ENCODE results near the gene CCN5.

DNA sequence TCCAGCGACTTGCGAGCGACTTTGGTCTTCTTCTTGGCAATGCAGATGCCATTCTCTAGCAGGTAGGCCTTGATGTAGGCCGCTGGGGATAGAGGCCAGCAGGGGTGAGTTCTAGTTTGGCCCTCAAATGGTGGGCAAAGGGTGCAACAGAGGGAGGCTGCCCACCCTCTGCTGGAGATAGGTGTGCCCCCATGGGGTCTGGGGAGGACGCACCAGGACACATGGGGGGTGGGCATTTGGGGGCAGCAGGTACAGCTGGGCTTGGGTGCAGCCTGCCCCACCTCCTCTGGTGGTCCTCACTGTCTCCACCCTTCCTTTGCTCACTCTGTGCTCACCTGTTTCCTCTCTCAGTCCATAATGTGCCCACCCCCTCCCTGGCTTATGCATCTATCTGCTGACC, 41.8 kb downstream of the CCN5 start:
- TF ChIP-seq, protein P1, sequence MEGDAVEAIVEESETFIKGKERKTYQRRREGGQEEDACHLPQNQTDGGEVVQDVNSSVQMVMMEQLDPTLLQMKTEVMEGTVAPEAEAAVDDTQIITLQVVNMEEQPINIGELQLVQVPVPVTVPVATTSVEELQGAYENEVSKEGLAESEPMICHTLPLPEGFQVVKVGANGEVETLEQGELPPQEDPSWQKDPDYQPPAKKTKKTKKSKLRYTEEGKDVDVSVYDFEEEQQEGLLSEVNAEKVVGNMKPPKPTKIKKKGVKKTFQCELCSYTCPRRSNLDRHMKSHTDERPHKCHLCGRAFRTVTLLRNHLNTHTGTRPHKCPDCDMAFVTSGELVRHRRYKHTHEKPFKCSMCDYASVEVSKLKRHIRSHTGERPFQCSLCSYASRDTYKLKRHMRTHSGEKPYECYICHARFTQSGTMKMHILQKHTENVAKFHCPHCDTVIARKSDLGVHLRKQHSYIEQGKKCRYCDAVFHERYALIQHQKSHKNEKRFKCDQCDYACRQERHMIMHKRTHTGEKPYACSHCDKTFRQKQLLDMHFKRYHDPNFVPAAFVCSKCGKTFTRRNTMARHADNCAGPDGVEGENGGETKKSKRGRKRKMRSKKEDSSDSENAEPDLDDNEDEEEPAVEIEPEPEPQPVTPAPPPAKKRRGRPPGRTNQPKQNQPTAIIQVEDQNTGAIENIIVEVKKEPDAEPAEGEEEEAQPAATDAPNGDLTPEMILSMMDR (IDR thresholded peaks at IDR 0.05), result no peak
- no peak for TF ChIP-seq POLR2AphosphoS5 (IDR thresholded peaks at IDR 0.05)

All from prostate gland (tissue), 2 donors.